AG10803 (cell line): Measurements from ENCODE around the gene NDUFV2.

Experiments
- DNase-seq: peaks from one replicate; pipeline ENCODE4 v3.0.0; 2010; ENCODE audit warnings: low read depth
- H3K4me3 ChIP-seq: 2 replicates; pipeline ENCODE4 v1.5.1; 2011; ENCODE audit warnings: mild to moderate bottlenecking, low read length, control low read depth
- TF ChIP-seq, protein P1 (sequence below): conservative IDR thresholded peaks from 2 replicates; pipeline ENCODE4 v1.5.1; 2011; ENCODE audit warnings: mild to moderate bottlenecking, low read length, control low read depth, inconsistent platforms

Gene NDUFV2

DNA sequence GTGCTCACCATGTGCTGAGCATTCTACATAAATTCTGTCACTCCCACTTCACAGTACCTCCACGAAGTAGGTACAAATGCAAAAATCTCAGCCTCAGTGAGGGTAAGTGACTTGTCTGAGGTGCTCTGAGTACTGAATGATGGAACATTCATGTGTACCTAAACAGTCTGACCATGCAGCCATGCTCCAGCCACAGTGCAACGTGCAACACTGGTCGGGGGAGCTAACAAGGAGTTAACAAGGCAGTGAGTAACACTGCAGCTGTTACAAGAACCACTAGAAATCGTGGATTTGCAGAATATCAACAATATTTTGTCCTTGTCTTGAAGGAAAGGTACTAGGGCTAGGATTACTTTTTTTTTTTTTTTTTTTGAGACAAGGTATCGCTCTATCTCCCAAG lies 36.6 kb upstream of the NDUFV2 start:
- no peak for DNase-seq
- TF ChIP-seq, protein P1, sequence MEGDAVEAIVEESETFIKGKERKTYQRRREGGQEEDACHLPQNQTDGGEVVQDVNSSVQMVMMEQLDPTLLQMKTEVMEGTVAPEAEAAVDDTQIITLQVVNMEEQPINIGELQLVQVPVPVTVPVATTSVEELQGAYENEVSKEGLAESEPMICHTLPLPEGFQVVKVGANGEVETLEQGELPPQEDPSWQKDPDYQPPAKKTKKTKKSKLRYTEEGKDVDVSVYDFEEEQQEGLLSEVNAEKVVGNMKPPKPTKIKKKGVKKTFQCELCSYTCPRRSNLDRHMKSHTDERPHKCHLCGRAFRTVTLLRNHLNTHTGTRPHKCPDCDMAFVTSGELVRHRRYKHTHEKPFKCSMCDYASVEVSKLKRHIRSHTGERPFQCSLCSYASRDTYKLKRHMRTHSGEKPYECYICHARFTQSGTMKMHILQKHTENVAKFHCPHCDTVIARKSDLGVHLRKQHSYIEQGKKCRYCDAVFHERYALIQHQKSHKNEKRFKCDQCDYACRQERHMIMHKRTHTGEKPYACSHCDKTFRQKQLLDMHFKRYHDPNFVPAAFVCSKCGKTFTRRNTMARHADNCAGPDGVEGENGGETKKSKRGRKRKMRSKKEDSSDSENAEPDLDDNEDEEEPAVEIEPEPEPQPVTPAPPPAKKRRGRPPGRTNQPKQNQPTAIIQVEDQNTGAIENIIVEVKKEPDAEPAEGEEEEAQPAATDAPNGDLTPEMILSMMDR: no peak
- no peak overlapping the region for H3K4me3 ChIP-seq

DNA sequence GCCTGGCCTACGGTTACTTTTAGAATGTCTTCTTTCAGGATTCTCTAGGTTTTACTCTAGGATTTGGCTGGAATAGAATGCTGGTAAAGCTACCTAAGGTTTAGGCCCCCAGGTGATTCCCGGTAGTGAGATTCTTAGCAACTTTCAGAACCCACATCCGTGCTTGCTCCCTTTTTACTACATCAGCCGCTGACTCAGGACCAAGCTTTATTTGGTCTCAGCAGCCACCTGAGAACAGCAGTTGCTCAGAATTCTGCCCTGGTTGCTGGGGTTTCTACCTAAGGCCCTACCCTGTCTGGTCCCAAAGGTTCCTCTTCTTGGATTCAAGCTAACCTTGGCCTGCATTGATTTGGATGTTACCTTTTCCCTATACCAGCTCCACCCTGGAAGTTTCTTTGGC lies 36.1 kb upstream of the NDUFV2 start:
- TF ChIP-seq, protein P1: no peak
- DNase-seq: no peak
- no peak overlapping the region for H3K4me3 ChIP-seq

DNA sequence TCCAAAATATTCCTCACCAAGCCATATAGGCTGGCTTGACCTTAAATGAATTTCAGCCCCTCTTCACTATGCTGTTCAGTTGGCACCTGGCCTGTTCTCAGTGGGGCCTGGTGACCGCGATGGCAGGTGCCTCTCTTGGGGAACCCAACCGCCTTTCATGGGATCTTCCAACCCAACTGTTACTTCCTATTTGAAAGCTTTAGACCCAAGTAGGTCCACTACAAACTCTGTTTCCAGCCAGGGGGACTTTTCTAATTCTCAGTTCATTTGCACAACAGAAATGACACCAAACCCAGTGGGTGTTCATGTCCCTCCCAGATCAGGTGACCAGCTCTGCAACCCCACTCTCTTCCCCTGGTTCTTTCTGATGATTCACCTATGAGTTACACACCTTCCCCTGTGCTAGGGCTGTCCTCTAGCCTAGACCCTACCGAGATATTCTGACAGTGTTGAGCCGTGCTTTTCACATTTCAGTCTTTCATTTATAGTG lies 35.6 kb upstream of the NDUFV2 start:
- TF ChIP-seq, protein P1: no peak
- DNase-seq: no peak
- no peak overlapping the region for H3K4me3 ChIP-seq

DNA sequence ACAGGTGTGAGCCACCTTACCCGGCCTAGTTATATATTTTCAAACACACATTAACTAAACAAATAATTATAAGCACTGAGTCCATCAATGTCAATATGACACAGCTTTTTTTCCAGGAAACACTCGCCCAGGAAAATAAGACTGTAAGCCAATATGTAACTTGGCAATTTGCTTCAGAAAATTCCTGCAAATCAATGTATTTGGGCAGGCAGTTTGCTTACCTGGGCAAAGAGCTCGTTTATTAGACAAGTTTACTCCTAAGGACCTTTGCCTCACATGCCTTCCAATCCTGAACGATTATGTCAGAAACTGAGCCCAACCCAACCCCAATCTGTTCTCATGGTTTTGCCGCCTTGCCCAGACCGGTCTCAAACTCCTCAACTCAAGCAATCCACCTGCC lies 34.7 kb upstream of the NDUFV2 start:
- TF ChIP-seq, protein P1: no peak
- no peak overlapping the region for H3K4me3 ChIP-seq
- no peak for DNase-seq

DNA sequence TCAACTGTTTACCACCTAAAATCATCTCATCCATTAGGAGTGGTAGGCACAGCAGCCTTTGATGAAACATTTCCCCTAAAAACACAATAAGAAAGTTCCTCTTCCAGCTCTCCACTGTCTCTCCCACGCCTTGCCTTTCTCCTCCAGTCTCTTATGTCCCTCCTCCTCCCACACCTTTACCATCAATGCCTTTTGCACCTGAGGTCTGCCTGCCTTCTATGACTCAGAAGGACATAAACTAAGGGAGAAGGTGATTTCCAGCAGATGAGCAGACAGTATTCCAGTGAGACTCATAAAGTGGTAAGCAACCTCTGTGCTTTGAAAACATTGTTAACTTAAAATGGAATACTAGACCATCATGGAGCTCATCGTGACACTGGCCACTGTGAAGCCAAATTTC lies 34.2 kb upstream of the NDUFV2 start:
- no peak overlapping the region for H3K4me3 ChIP-seq
- TF ChIP-seq, protein P1: no peak
- DNase-seq: no peak

DNA sequence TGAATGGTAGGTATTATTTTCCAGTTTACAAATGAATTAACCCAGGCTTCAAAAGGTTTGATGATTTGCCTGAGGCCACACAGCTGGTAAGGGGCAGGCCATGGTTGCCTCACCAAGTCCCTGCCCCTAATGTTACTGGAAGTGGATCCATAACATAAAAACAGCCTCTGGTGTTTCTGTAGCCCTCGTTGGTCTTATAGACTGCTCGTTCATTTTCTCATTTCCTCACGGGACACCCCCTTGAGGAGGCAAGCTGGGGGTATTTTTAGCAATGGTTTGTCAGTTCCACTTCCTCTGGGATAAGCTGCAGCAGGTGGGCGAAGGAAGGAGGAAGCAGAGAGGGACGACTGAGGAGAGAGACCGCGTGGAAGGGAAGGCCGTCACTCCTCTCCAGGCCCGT lies 32.9 kb upstream of the NDUFV2 start:
- DNase-seq: no peak
- no peak overlapping the region for H3K4me3 ChIP-seq
- TF ChIP-seq, protein P1: no peak

DNA sequence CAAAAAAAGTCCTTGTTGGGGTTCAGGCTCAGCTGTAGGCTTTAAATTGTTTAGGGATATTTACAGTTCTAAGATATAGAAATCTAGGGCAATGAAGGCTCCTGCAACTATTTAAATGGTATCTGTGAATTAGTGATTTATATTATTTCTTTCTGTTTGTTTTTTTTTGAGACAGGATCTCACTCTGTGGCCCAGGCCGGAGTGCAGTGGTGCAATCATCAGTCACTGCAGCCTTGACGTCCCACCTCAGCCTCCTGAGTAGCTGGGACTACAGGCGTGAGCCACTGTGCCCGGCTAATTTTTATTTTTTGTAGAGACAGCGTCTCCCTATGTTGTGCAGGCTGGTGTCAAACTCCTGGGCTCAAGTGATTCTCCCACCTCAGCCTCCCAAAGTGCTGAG lies 32.3 kb upstream of the NDUFV2 start:
- DNase-seq: no peak
- TF ChIP-seq, protein P1: no peak
- H3K4me3 ChIP-seq: no peak overlapping the region
